AG04450 (cell line): ENCODE results near the gene MSH3. TPM values are rescaled to one million over a fixed set of nuclear protein-coding genes. Genes with fewer than 3 reads are reported as not detected.

Experiments
- CTCF ChIA-PET: fragments of 300-600, 350-600 bp; formaldehyde crosslinking; extraction: SDS; loops from one replicate; lab custom pipeline; 2022; ENCODE audit warnings: antibody characterized with exemption, inconsistent platforms; lab: Charles Lee
- POLR2A ChIA-PET: fragments of 350-600 bp; formaldehyde crosslinking; extraction: SDS; loops from one replicate; lab custom pipeline; 2021; ENCODE audit warnings: antibody characterized with exemption, inconsistent platforms; lab: Yijun Ruan, JAX
- DNase-seq: peaks from one replicate; pipeline ENCODE4 v3.0.0-alpha.2; 2011; ENCODE audit warnings: low read depth, low spot score
- H3K27ac ChIP-seq: one replicate; pipeline ENCODE4 v1.5.1; 2012; ENCODE audit warnings: low read depth, low read length, control low read depth
- H3K27me3 ChIP-seq: one replicate; pipeline ENCODE4 v1.6.0; 2012; ENCODE audit warnings: low read length; ENCODE audit not compliant: control insufficient read depth, insufficient read depth
- H3K4me3 ChIP-seq: 2 replicates; pipeline ENCODE4 v1.5.1; 2011; ENCODE audit warnings: mild to moderate bottlenecking, low read depth, low read length, control low read depth
- H3K9me3 ChIP-seq: 2 replicates; pipeline ENCODE4 v1.5.1; 2012; ENCODE audit warnings: low read length; ENCODE audit not compliant: control insufficient read depth, insufficient read depth
- polyA plus RNA-seq: library from polyadenylated mRNA; depleted of rRNA; stranded (reverse); fragments of >200 nt; gene quantifications from 2 replicates; pipeline ENCODE4 v1.2.3, GENCODE V29; 2011
- TF ChIP-seq, protein P1 (sequence below): IDR thresholded peaks from 2 replicates; pipeline ENCODE4 v1.5.1; 2011; ENCODE audit warnings: low read depth, low read length, control low read depth, inconsistent platforms

MSH3 gene
- polyA plus RNA-seq, 1 experiment, result 10.8 TPM

DNA sequence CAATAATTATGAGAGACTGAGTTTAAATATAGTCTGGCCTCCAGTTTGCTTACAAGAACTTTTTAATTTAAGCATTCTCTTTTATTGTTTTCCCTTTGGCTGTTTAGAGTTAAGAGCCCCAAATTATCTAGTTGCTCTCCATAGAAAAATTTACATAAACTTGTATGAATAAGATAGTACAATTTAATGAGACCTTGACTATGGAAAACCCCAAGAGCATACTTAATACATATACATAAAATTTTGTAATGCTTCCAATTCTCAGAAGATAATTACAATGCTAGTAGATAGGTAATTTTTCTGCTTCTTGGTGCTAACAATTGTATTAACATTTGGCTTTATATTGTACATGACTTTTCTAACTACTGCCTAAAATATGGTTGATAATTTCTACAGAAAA lies 20.3 kb upstream of the MSH3 start:
- H3K27me3 ChIP-seq, result no peaks in the 10 kb centered on the region
- no peaks in the 10 kb centered on the region for H3K9me3 ChIP-seq
- H3K4me3 ChIP-seq, result no peak overlapping the region
- CTCF ChIA-PET, result no interaction called here
- no peak overlapping the region for H3K27ac ChIP-seq
- no peak for DNase-seq
- TF ChIP-seq, protein P1, sequence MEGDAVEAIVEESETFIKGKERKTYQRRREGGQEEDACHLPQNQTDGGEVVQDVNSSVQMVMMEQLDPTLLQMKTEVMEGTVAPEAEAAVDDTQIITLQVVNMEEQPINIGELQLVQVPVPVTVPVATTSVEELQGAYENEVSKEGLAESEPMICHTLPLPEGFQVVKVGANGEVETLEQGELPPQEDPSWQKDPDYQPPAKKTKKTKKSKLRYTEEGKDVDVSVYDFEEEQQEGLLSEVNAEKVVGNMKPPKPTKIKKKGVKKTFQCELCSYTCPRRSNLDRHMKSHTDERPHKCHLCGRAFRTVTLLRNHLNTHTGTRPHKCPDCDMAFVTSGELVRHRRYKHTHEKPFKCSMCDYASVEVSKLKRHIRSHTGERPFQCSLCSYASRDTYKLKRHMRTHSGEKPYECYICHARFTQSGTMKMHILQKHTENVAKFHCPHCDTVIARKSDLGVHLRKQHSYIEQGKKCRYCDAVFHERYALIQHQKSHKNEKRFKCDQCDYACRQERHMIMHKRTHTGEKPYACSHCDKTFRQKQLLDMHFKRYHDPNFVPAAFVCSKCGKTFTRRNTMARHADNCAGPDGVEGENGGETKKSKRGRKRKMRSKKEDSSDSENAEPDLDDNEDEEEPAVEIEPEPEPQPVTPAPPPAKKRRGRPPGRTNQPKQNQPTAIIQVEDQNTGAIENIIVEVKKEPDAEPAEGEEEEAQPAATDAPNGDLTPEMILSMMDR, result no peak
- POLR2A ChIA-PET, result no interaction called here

DNA sequence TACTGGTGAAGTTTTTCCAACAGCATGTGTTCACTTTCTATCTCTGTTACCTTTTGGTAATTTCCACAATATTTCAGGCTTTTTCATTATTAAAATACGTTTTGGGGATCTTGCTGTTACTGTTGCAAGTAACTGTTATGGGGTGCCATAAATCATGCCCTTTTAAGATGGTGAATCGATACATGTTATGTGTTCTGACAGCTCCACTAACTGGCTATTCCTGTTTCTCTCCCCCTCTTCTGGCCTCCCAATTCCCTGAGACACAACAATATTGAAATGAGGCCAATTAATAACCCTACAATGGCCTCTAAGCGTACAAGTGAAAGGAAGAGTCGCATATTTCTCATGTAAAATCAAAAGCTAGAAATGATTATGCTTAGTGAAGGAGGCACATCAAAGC lies 13.1 kb upstream of the MSH3 start:
- no peak for DNase-seq
- Histone ChIP-seq H3K9me3 (no peaks in the 10 kb centered on the region), H3K27ac (no peak overlapping the region), H3K27me3 (no peaks in the 10 kb centered on the region), H3K4me3 (no peak overlapping the region)
- POLR2A ChIA-PET, result no interaction called here
- TF ChIP-seq, protein P1, result no peak
- CTCF ChIA-PET, result no interaction called here

DNA sequence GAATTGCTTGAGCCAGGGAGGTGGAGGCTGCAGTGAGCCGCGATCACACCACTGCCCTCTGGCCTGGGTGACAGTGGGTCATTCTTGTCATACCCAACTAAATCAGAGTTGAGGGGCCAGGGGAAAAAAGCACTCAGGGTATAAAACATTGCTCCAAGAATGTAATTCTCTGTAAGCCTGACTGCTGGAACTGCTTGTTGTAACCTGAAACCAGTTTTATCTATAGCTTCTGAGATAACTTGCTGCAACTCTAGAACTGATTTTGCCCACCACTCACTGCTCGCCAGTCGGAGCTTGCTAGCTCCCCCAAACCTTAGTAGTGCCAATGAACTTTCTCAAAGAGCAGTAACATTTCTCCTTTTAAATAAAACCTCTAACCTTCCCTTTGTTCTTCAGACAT lies 9.6 kb upstream of the MSH3 start:
- Histone ChIP-seq H3K27me3 (no peaks in the 10 kb centered on the region), H3K4me3 (no peak overlapping the region), H3K9me3 (no peaks in the 10 kb centered on the region), H3K27ac (no peak overlapping the region)
- ChIA-PET CTCF (no interaction called here), POLR2A (no interaction called here)
- TF ChIP-seq, protein P1, result no peak
- no peak for DNase-seq

DNA sequence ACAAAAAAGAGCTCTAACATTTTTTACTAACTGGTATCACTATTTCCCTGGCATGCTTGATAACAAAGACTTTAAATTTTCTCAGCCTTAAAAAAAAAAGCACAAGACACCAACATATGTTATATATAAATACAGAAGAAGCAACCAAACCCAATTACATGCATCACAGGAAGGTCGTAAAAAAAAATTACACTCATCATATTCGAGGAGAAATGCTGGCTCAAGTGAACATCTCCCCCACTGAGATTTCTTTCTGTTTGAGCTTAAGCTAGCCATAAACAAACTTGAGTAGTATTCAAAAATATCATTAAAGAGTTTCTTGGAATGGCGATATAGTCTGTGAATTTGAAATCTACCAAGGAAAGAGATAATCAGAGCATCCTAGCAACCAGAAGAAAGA lies 7.5 kb upstream of the MSH3 start:
- H3K27ac ChIP-seq, result no peak overlapping the region
- DNase-seq, result no peak
- POLR2A ChIA-PET, result no interaction called here
- TF ChIP-seq, protein P1, result no peak
- H3K27me3 ChIP-seq, result no peaks in the 10 kb centered on the region
- H3K4me3 ChIP-seq, result no peak overlapping the region
- H3K9me3 ChIP-seq, result no peaks in the 10 kb centered on the region
- CTCF ChIA-PET, result no interaction called here

DNA sequence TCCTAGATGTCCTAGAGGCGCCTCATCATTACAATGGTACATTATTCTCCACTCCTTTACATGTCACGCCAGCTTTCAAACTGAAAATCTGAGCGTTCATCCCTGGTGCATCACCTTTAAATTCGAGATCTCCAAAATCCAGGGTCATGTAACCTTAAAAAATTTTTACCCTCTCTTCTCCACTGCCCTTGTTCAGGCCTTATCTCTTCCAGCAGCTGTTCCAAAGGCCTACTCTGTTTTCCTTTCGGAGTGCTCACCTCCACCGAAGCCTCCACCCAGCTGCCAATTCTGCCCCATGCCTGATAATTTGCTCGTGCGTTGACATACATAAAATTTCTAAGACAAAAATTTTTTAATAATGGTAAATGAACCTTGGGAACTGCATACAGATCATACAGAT lies 950 bp upstream of the MSH3 start:
- peak overlapping the region; percentile 84 for H3K4me3 ChIP-seq
- no peak overlapping the region for H3K27ac ChIP-seq
- no peaks in the 10 kb centered on the region for H3K27me3 ChIP-seq
- TF ChIP-seq, protein P1, result no peak
- no peak for DNase-seq
- CTCF ChIA-PET, result no interaction called here
- POLR2A ChIA-PET, result interaction anchor here (0.6 kb wide), 1 partner anchor 689 kb away, joined by 3 read pairs; no protein-coding TSS in a partner anchor
- H3K9me3 ChIP-seq, result no peaks in the 10 kb centered on the region
